Measurements from ENCODE around the gene TMEM116. TPM values are rescaled to one million over a fixed set of nuclear protein-coding genes. Genes with fewer than 3 reads are reported as not detected.

Gene TMEM116
- total and polyA plus RNA-seq, 2 of the 4 experiments (the other 2 are of a cell fraction) = 5.5 to 8.4 TPM

GRCh38 chr12:112025808-112026375 is 12.9 kb upstream of the TMEM116 start:
- no peak overlapping the region for H3K14ac ChIP-seq (replicated peaks; ENCODE audit: low read depth, low read length)
- intact Hi-C loops (cut with micrococcal nuclease) = loop anchor here (1.0 kb wide), 1 partner anchor 27 kb away; no protein-coding TSS in a partner anchor
- WGBS, 2 experiments (ENCODE audit: extremely low coverage in 2 of 2, insufficient read length in 1 of 2) = 82% methylated on average over 3 of the region's 4 CpGs; no CpG with 5 or more reads in 1 of the 2 experiments
- no peaks in the 10 kb centered on the region for H3K9me3 ChIP-seq (ENCODE audit: control insufficient read depth, insufficient read depth, low read length)
- no peak overlapping the region for H3K4me2 ChIP-seq (ENCODE audit: low read depth, low read length)
- H3K36me3 ChIP-seq (ENCODE audit: control insufficient read depth, insufficient read depth, low read length) = peaks cover 30% of the 10 kb centered on the region
- H2BK15ac ChIP-seq (ENCODE audit: low read depth, low read length) = no peak overlapping the region
- peaks cover 11 to 42% of the 10 kb centered on the region in 2 experiments for H3K79me1 ChIP-seq (ENCODE audit: low read depth in 1 of 2, low read length in 2 of 2)
- no peak overlapping the region for H3K4me3 ChIP-seq (ENCODE audit: insufficient read depth, low read depth, low read length)
- H4K8ac ChIP-seq (ENCODE audit: low read depth in 2 of 2, low read length in 2 of 2) = no peak overlapping the region; a peak in 1 of 4 replicates
- no peak overlapping the region for H3K27ac ChIP-seq (ENCODE audit: insufficient read depth, low read length)
- H2BK120ac ChIP-seq (ENCODE audit: low read depth, low read length) = no peak overlapping the region
- no peak overlapping the region for H2AFZ ChIP-seq (replicated peaks; ENCODE audit: low read length, poor library complexity)
- no peak overlapping the region for H3K56ac ChIP-seq (ENCODE audit: extremely low read depth, insufficient read depth, low read length)
- peaks cover 4% of the 10 kb centered on the region; the same call in 1 of the 2 replicates for H4K20me1 ChIP-seq (ENCODE audit: insufficient read depth, low read length)
- CTCF ChIA-PET = no interaction called here
- H2AK5ac ChIP-seq (ENCODE audit: low read depth, low read length) = no peak overlapping the region
- in situ Hi-C loops (cut with MboI; ENCODE audit: low sequenced_read_pairs) = no loop called here
- no TSS peak for BruUV-seq (replicated peaks)
- peaks cover 4% of the 10 kb centered on the region for H3K9me1 ChIP-seq (ENCODE audit: insufficient read depth, low read length)
- POLR2A ChIA-PET (ENCODE audit: unreplicated experiment) = interaction anchor here (0.6 kb wide), 1 partner anchor 156 kb away, joined by 3 read pairs; no protein-coding TSS in a partner anchor
- H3K27me3 ChIP-seq (ENCODE audit: control insufficient read depth, insufficient read depth, low read length) = no peaks in the 10 kb centered on the region
- no peaks in the 10 kb centered on the region for H3K4me1 ChIP-seq (ENCODE audit: control insufficient read depth, insufficient read depth, low read length)
- H3K18ac ChIP-seq (ENCODE audit: low read depth, low read length) = no peak overlapping the region
- H3K9ac ChIP-seq (ENCODE audit: low read depth, low read length) = no peak overlapping the region
- no peak overlapping the region for H2BK5ac ChIP-seq (ENCODE audit: low read depth, low read length, poor library complexity, severe bottlenecking)
- H3K23ac ChIP-seq (ENCODE audit: low read depth, low read length) = no peak overlapping the region
- dilution Hi-C loops (cut with HindIII; ENCODE audit: low sequenced_read_pairs, unreplicated experiment) = no loop called here
- ATAC-seq (ENCODE audit: low read depth) (no peak), DNase-seq (no peak)
- no peak overlapping the region for H4K91ac ChIP-seq (ENCODE audit: insufficient read depth, low read depth, low read length)
- H3K4ac ChIP-seq (ENCODE audit: low read depth, low read length) = no peak overlapping the region
- H2BK20ac ChIP-seq (ENCODE audit: low read depth, low read length) = no peak overlapping the region
- no peak overlapping the region for H2AK9ac ChIP-seq (replicated peaks; ENCODE audit: low read depth, low read length, poor library complexity)
- TF ChIP-seq CHD1 (IDR thresholded peaks at IDR 0.05; ENCODE audit: low read depth, low read length) (no peak), FOS (IDR thresholded peaks at IDR 0.05; ENCODE audit: low read depth, low read length) (no peak), POLR2A (IDR thresholded peaks at IDR 0.05; ENCODE audit: low read depth, low read length) (no peak), BHLHE40 (IDR thresholded peaks at IDR 0.05; ENCODE audit: low read depth, low read length) (no peak), RFX5 (IDR thresholded peaks at IDR 0.05; ENCODE audit: low read depth, low read length) (no peak), CTCF (conservative IDR thresholded peaks at IDR 0.05; ENCODE audit: low read depth, low read length) (no peak)
- H4K5ac ChIP-seq (ENCODE audit: low read depth, low read length) = no peak overlapping the region
